Cardiac muscle cell (in vitro differentiated cells and primary cell): ENCODE measurements around the gene ABCA9. TPM values are rescaled to one million over a fixed set of nuclear protein-coding genes. Genes with fewer than 3 reads are reported as not detected.

ENCODE experiments used
- DNase-seq, 2 donors: peaks; one replicate each; pipeline versions ENCODE4 v3.0.0 to v3.0.0-alpha.2; 2010 to 2017; ENCODE audit warnings: low read depth in 1 of 2, low spot score in 1 of 2
- H3K27ac ChIP-seq: fragments of 200-600 bp; sonication (generic); 2 replicates; pipeline ENCODE4 v1.5.1; 2016
- H3K27me3 ChIP-seq: fragments of 200-600 bp; sonication (generic); 2 replicates; pipeline ENCODE4 v1.6.0; 2016; ENCODE audit warnings: control low read depth
- H3K36me3 ChIP-seq: fragments of 200-600 bp; sonication (generic); 2 replicates; pipeline ENCODE4 v1.5.1; 2016; ENCODE audit warnings: control low read depth
- H3K4me1 ChIP-seq: fragments of 200-600 bp; sonication (generic); 2 replicates; pipeline ENCODE4 v1.8.1; 2017; ENCODE audit warnings: low read depth, mild to moderate bottlenecking, mixed run types
- H3K4me3 ChIP-seq: fragments of 200-600 bp; sonication (generic); 2 replicates; pipeline ENCODE4 v1.5.1; 2016; ENCODE audit warnings: mild to moderate bottlenecking
- H3K9me3 ChIP-seq: fragments of 200-600 bp; sonication (generic); 2 replicates; pipeline ENCODE4 v1.5.1; 2017; ENCODE audit warnings: low read depth, mild to moderate bottlenecking, control low read depth
- CTCF ChIP-seq: IDR thresholded peaks from 2 replicates; pipeline ENCODE4 v1.5.1; 2012; ENCODE audit warnings: low read depth, mild to moderate bottlenecking, low read length
- polyA plus RNA-seq: library from polyadenylated mRNA; unstranded; fragments of >200 nt; fragmentation: Nextera tagmentation; extraction: Ambion mirVana; gene quantifications from 2 replicates; pipeline ENCODE4 v1.2.1, GENCODE V29; 2016
- total RNA-seq: library from RNA; depleted of rRNA; stranded (reverse); fragments of >200 nt; gene quantifications from 2 replicates; pipeline ENCODE4 v1.2.3, GENCODE V29; 2016

ABCA9 gene
- total and polyA plus RNA-seq, 2 experiments from 2014 or later, result 0.09 TPM; not detected in 1

DNA sequence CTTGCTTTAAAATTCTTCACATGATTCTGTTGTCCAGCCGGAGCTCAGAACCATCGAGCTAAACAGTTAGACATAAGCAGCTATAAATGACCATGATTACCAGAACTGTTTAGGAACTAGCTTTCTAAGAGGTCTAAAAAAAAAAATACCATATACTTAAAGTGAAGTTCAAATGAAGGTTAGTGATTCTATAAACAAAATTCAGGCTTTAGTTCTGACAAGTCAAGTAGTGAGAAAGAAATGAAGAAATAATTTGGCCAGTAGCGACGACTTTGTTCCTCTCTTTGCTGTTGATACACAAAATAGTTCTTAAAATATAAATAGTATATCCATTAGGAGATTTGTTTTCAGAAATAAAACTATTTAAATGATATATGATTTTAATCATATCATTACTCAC, 133.2 kb downstream of the ABCA9 start:
- Histone ChIP-seq H3K36me3 (no peaks in the 10 kb centered on the region), H3K4me1 (peaks cover 3% of the 10 kb centered on the region), H3K9me3 (no peaks in the 10 kb centered on the region), H3K4me3 (no peak overlapping the region), H3K27me3 (no peaks in the 10 kb centered on the region), H3K27ac (no peak overlapping the region)
- TF ChIP-seq CTCF, result no peak
- no peak for DNase-seq

DNA sequence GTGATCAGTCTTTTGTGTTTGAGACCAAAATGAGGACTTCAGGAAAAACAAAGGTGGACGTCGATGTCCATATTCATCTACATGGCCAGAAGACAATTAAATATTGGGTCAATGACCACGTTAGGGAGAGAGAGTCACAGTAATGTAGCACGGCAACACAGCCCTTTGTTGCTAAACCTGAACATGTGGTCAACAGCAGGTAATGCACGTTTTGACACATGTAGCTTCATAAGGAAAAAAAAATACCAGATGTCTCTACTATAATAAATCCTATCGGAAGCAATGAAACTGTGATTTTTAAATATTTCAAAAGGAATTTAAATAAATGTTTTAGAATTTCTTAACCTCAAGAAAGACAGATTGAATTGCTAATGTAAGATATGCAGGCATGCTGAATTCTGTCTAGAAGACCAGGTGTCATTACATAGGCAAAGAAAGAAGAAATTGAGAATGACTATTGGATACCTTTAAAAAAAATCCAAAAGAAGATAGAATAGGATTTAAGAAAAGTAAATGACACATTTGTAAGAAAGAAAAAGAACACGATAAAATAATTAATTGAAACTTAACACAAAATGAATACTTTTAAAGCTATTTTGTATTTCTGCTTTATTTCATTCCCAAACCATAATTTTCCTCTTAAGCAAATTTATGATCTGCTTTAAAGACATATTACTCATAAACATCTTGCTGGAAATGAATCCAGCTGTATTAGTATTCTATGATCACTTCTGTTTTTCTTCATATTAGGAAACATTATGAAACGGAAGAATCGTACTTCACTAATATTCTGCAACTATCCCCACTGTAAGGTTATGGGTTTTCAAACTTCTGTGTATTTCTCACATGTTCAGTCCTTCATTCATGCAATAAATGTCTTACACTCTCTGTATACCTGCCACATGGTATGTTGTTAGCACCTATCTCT, 135.7 kb downstream of the ABCA9 start:
- no peak overlapping the region for H3K27ac ChIP-seq
- H3K36me3 ChIP-seq, result no peaks in the 10 kb centered on the region
- no peaks in the 10 kb centered on the region for H3K27me3 ChIP-seq
- TF ChIP-seq CTCF, result no peak
- no peak for DNase-seq
- H3K4me3 ChIP-seq, result no peak overlapping the region
- peaks cover 3% of the 10 kb centered on the region for H3K4me1 ChIP-seq
- no peaks in the 10 kb centered on the region for H3K9me3 ChIP-seq

Other genes starting within 250 kb of the ABCA9 start
- 9.1 and 10.8 TPM in 2 replicates for gene ABCA8, start 105.5 kb downstream of the ABCA9 start, total RNA-seq
- gene ABCA8, start 105.5 kb downstream of the ABCA9 start, polyA plus RNA-seq, result 5.9 and 10.1 TPM in 2 replicates
- not detected in 2 replicates for gene ABCA6, start 81.0 kb upstream of the ABCA9 start, total RNA-seq
- gene ABCA6, start 81.0 kb upstream of the ABCA9 start, polyA plus RNA-seq, result not detected in 2 replicates
- gene ABCA10, start 167.9 kb upstream of the ABCA9 start, total RNA-seq, result 0.04 TPM in 1 of 2 replicates, not detected in the other
- not detected in 2 replicates for gene ABCA10, start 167.9 kb upstream of the ABCA9 start, polyA plus RNA-seq